ACHN (cell line): ENCODE results near the gene CHIC1.
"Not testable (repeated sequence)": the region's sequence is repeated elsewhere in the genome, so short reads cannot be mapped to it uniquely, and the experiment has no call there.

Experiments
- DNase-seq: peaks from one replicate; pipeline ENCODE4 v3.0.0-alpha.2; 2015
- in situ Hi-C: cut with HindIII; loops from 2 replicates; pipeline ENCODE4 v1.10.0; 2017; ENCODE audit warnings: low sequenced_read_pairs, low pct_ligation_motif_present, low pct_unique_long_range_greater_than_20kb

The CHIC1 gene

DNA sequence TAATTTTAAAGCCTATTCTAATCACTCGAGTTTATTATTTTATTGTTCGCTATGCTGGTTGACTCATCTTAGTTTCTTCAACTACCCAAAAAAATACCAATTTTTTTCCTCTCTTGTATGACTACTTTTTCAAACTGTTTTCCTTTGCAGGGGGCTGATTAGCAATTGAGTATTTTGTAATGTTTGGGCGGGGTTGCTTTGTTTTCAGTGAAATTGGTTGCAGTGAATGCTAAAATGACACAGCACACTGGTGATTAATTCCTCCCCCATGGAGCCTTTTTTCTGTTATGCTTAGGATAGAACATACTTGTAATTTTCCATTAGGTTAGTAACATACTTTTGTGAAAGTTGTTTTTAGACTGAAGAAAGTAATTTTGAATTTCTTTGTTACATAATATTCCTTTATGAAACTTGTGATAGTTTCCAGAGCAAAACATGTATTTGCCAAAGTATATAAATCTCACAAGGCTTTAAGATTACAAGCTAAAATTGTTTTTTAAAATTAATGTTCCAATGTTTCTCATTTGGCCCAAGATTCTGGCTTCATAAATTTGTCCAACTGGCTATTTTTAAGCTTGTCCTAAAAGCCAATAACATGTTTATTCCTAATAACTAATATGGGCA, 120.4 kb downstream of the CHIC1 start:
- in situ Hi-C loops, result no loop called here
- no peak for DNase-seq

GRCh38 chrX:73707014-73707413, 144.0 kb downstream of the CHIC1 start:
- in situ Hi-C loops, result not testable (repeated sequence)

DNA sequence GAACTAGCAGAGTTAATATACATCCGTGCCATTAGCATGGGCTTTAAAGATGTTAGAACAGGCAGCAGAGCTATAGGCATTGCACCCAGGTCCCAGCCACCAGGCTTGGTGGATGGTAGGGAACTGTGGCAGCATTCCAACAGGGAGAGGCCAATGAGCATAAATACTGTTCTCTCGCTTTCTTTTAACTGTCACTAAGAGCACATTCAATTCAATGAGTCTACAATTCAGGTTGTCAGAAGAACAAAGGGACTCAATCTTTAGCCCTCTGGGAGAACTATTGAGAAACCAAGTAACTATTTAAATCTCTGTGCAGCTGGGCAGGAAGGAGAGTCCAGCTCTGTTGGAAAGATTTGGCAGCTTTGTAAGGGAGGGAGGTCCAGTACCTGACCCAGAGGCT, 165.6 kb downstream of the CHIC1 start:
- DNase-seq, result no peak
- in situ Hi-C loops, result no loop called here

More at GRCh38 chrX:73707014-73707413, 144.0 kb downstream of the CHIC1 start:
- not testable (repeated sequence) for DNase-seq
